Nasal cavity respiratory epithelium epithelial cell of viscerocranial mucosa (primary cell): ENCODE measurements around the gene PTH2. TPM values are rescaled to one million over a fixed set of nuclear protein-coding genes. Genes with fewer than 3 reads are reported as not detected.

Experiments
- total RNA-seq: library from RNA; depleted of rRNA; stranded (reverse); fragments of >200 nt; gene quantifications from 2 replicates; pipeline ENCODE4 v1.2.3, GENCODE V29; 2014

The PTH2 gene, protein sequence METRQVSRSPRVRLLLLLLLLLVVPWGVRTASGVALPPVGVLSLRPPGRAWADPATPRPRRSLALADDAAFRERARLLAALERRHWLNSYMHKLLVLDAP
- total RNA-seq: not detected in 2 replicates

DNA sequence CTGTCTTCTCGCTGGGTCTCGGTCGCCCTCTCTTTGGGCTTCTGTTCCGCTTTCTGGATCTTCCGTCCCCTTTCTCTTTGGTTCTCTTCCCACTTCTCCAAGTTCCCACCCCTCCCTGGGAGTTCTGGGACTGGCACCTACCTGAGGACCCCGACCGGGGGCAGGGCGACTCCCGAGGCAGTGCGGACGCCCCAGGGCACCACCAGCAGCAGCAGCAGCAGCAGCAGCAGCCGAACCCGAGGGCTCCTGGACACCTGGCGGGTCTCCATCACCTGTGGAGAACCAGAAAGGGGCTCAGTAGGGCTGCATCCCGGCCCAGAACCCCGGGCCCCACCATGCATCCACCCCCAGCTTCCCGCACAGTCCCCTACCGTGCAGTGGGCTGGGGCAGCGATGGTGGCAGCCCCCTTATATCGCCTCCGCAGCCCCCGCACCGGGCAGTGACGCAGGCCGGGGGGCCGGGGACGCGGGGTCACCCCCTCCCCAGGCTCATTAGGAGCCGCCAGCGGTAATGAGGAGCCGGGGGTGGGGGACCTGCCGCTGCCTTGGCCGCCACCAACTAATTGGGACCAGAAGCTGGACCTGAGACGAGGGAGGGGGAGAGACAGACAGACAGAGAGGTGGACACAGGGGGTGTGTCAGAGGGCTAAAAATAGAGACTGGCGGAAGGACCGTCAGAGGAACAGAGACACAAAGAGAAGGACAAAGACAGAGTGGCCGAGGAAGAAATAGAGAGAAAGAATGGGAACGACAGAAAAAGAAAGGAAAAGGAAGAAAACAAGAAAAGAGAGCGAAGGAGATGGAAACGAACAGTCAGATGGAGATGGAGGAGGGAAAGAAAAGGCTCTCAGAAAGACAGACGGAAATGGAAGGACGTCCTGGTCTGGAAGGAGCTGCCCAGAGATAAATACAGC lies at the start of gene PTH2:
Gene PTH2 (minus strand): TSS at position 371 of the 914 bp plus-strand sequence. CDS start 102 bp downstream, at position 269.

DNA sequence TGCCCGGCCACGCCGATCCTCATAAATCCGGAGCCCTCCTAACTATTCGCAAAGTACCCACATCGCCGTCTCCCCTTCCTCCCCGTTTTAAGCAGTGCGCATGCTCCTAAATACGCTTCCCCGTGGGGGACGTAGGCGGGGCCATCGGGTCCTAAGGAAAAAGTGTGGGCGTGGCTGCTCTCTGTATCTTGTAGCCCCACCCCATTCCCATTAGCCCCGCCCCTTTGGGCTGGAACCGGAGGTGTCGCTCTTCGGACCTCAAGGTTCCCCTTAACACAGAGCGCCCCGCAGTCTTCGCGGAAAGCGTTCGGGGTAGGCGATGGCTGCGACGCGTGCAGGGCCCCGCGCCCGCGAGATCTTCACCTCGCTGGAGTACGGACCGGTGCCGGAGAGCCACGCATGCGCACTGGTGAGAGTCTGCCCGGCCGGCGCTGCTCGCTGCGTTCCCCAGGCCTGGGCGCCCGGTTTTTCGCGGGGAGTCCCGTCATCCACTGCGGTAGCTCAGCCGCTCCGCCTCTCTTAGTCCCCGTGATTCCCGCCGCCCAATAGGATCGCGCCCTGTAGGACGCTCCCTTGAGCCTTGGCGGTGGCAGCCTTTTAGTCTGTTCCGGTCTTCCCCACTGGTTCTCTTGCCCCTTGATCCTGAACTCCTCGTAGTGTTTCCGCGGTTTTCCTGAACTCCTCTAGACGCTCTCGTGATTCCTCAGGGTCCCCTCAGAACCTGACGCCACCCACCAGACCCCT lies 29.9 kb upstream of the PTH2 start, which contains the start of gene ALDH16A1:
Gene ALDH16A1 (plus strand): TSS at position 213 of the 744 bp plus-strand sequence. CDS start 107 bp downstream, at position 320.

DNA sequence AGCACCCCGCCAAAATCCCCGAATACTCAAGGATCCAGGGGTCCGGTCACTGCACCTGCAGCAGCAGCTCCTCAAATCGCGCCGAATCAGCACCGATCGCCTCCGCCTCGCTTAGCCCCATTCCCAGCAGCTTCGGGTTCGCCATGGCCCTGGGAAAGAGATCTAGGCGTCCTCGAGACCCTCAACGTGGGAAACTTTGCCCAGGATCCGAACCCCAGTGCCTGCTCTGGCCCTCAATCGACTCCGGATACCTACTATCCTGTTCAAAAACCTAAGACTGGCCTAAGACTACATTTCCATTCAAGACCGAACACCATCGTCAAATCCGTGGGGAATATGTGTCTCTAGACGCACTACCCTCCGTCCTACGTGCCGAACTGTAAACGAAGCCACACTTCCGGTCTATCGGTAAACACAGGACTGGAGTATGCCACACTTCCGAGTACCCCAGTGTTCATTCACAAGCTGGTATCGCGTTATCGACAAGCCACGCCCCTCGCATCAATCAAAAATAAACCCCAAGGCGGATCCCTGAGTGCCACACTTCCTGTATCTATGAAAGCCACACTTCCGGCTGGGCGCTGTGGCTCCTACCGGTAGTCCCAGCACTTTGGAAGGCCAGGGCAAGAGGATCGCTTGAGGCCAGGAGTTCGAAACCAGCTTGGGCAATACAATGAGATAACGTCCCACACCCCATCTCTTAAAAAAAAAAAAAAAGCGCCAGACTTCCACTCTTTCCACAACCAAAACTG lies 28.4 kb upstream of the PTH2 start, which contains the start of gene PIH1D1:
Gene PIH1D1 (minus strand): TSS at position 385 of the 752 bp plus-strand sequence. CDS start 240 bp downstream, at position 145.

DNA sequence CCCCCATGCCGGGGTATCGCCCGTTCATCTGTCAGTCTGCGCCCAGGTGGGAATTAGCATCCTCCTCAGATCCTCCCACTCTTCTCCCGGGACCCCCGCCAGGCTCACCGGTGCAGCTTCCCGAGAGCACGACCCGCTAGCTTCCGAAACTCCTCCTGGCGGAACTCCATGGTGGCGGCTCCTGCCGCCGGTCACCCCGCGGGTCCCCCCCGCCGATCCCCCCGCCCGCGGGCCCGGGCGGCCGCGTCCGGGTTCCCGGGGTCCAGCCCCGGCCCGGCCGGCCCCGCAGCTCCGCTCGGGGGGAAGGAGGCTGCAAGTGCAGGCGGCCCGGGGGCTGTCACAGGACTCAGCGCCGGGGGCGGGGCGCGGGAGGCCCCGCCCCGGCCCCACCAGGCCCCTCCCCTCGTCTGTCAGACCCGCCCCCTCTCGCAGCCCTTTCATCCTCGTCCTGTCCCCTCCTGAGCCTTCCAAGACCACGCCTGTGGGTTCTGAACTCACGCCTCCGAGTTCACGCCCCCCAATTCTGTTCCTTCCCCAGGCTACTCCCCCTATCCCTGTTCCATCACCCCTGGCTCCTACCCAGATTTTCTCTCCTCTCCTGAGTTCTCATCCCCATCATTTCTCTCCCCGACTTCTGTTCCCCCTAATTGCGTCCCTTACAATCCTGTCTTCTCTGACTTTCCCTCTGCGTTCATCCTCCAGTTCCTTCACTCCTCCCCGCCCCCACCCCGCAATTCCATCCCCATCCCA lies 18.1 kb upstream of the PTH2 start, which contains the start of gene SLC17A7:
Gene SLC17A7 (minus strand): TSS at position 318 of the 750 bp plus-strand sequence. CDS start 148 bp downstream, at position 170.

DNA sequence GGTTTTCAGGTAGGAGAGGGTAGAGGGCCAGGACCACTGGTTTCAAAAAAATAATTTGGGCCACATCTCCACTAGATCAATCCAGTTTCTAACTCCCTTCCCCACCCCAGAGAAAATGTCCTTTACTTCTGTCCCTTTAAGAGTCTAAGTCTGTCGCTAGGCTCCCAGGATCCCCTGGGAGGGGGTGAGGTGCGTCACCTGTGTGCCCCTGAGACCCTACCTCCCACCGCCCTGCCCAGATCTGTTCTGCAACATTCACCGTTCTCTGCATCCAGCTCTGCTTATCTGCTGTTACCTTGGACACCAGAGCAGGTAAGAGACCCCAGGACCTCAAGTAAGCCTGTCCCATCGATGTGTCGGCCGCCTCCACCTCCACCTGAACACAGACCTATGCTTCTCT lies 1.9 kb upstream of the PTH2 start, which contains the start of gene GFY:
Gene GFY (plus strand): TSS at position 211 of the 400 bp plus-strand sequence. CDS start 1,043 bp downstream, outside the sequence.

DNA sequence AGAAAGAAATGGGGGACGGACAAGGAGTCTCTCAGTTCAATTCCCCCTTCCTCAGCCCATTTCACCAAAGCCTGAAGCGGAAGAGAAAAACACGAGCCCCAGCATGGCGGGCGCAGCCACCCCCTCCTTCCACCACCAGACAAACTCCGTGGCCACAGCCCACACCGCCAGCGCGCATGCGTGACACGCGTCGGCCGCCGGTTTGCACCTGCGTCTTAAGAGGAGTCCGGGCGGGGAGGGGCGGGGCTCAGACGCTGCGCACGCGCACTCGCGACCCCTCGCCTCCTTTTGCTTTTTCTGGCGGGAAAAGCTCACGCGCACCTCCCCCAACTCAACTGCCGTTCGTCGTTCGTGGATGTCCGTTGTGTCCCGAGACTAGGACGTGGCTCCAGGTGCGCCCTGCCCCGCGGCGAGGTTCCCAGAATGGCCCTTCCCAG lies 35.3 kb downstream of the PTH2 start, which contains the start of gene KASH5:
Gene KASH5 (plus strand): TSS at position 314 of the 437 bp plus-strand sequence. CDS start 2,635 bp downstream, outside the sequence.

Other genes starting within 250 kb of the PTH2 start
- 0.21 TPM in 1 of 2 replicates, not detected in the other for gene SLC6A16, start 98.2 kb downstream of the PTH2 start, total RNA-seq
- gene CD37, start 88.0 kb downstream of the PTH2 start, total RNA-seq: not detected in 2 replicates
- 7.2 and 21.9 TPM in 2 replicates for gene TEAD2, start 61.0 kb downstream of the PTH2 start, total RNA-seq
- gene DKKL1, start 59.6 kb downstream of the PTH2 start, total RNA-seq: 0.14 and 0.34 TPM in 2 replicates
- gene KASH5, start 35.2 kb downstream of the PTH2 start, total RNA-seq: not detected in 2 replicates
- gene GFY, start 1.9 kb upstream of the PTH2 start, total RNA-seq: not detected in 2 replicates
- gene SLC17A7, start 18.1 kb upstream of the PTH2 start, total RNA-seq: 0.21 TPM in 1 of 2 replicates, not detected in the other
- 69.4 and 70.3 TPM in 2 replicates for gene PIH1D1, start 28.4 kb upstream of the PTH2 start, total RNA-seq
- 17.7 and 27.3 TPM in 2 replicates for gene ALDH16A1, start 29.8 kb upstream of the PTH2 start, total RNA-seq
- 0.34 and 1.00 TPM in 2 replicates for gene FLT3LG, start 50.8 kb upstream of the PTH2 start, total RNA-seq
- 2,080 and 4,704 TPM in 2 replicates for gene RPL13A, start 64.2 kb upstream of the PTH2 start, total RNA-seq
- 1,866 and 3,662 TPM in 2 replicates for gene RPS11, start 73.0 kb upstream of the PTH2 start, total RNA-seq
- gene FCGRT, start 89.2 kb upstream of the PTH2 start, total RNA-seq: 10.8 and 13.0 TPM in 2 replicates
- gene RCN3, start 104.6 kb upstream of the PTH2 start, total RNA-seq: 0.34 and 0.43 TPM in 2 replicates
- gene NOSIP, start 157.1 kb upstream of the PTH2 start, total RNA-seq: 28.1 and 57.8 TPM in 2 replicates
- 5.4 and 7.9 TPM in 2 replicates for gene PRRG2, start 157.9 kb upstream of the PTH2 start, total RNA-seq
- gene PRR12, start 167.7 kb upstream of the PTH2 start, total RNA-seq: 1.4 and 7.8 TPM in 2 replicates
- 32.1 and 44.4 TPM in 2 replicates for gene RRAS, start 216.7 kb upstream of the PTH2 start, total RNA-seq
- gene SCAF1, start 218.8 kb upstream of the PTH2 start, total RNA-seq: 11.6 and 31.3 TPM in 2 replicates
- gene IRF3, start 242.4 kb upstream of the PTH2 start, total RNA-seq: 104 and 109 TPM in 2 replicates
- gene BCL2L12, start 242.5 kb upstream of the PTH2 start, total RNA-seq: 2.7 and 4.4 TPM in 2 replicates